DND-41 (cell line): ENCODE data around the gene GRID1.

Source experiments
- CTCF ChIP-seq: IDR thresholded peaks from 2 replicates; pipeline ENCODE4 v1.5.1; 2012; ENCODE audit warnings: borderline replicate concordance, low read length, moderate library complexity, mild to moderate bottlenecking; ENCODE audit not compliant: poor library complexity, severe bottlenecking; ENCODE audit errors: extremely low read depth
- EZH2 ChIP-seq: IDR thresholded peaks from 3 replicates; pipeline ENCODE4 v1.6.1; 2012; ENCODE audit warnings: borderline replicate concordance, low read depth, mild to moderate bottlenecking, moderate library complexity, low read length, inconsistent platforms; ENCODE audit not compliant: severe bottlenecking

- TF ChIP-seq CTCF (no peak), EZH2 (no peak)
Measured at GRCh38 chr10:86192147-86192546, 174.4 kb downstream of the GRID1 start.
